DOHH2 (cell line): Measurements from ENCODE around the gene PLA2G6.

Experiments used
- EZH2phosphoT487 ChIP-seq: fragments of 200-600 bp; sonication (generic); IDR thresholded peaks from 2 replicates; pipeline ENCODE4 v1.6.1; 2017; ENCODE audit warnings: borderline replicate concordance, mild to moderate bottlenecking, antibody characterized with exemption, low read length, moderate library complexity, mixed read lengths
- TF ChIP-seq, protein P1 (sequence below): fragments of 200-600 bp; sonication (generic); IDR thresholded peaks from one replicate; pipeline ENCODE4 v1.5.1; 2014; ENCODE audit warnings: antibody characterized with exemption, mild to moderate bottlenecking, low read depth, low read length; ENCODE audit not compliant: poor library complexity, severe bottlenecking

DNA sequence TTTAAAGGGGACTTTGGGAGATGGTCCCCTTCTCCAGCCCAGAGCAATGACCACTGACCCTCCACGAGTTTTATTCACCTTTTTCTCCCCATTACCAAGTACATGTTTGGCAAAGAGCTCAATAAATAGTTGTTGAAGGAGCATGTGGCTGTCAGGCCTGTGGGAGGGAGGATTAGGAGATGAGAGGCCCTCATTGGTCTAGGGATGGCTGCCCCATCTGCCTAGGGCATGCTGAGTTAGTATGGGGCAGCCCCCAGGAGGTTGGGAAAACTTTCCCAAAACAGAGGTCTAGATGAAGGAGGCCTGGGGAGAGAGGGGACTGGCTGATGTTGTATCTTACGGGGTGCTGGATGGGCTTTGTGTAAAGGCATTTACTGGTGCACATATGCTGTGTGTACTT is 30.8 kb upstream of the PLA2G6 start:
- TF ChIP-seq, protein P1, sequence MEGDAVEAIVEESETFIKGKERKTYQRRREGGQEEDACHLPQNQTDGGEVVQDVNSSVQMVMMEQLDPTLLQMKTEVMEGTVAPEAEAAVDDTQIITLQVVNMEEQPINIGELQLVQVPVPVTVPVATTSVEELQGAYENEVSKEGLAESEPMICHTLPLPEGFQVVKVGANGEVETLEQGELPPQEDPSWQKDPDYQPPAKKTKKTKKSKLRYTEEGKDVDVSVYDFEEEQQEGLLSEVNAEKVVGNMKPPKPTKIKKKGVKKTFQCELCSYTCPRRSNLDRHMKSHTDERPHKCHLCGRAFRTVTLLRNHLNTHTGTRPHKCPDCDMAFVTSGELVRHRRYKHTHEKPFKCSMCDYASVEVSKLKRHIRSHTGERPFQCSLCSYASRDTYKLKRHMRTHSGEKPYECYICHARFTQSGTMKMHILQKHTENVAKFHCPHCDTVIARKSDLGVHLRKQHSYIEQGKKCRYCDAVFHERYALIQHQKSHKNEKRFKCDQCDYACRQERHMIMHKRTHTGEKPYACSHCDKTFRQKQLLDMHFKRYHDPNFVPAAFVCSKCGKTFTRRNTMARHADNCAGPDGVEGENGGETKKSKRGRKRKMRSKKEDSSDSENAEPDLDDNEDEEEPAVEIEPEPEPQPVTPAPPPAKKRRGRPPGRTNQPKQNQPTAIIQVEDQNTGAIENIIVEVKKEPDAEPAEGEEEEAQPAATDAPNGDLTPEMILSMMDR = no peak
- TF ChIP-seq EZH2phosphoT487 = no peak
